ENCODE data around the gene TM4SF18. TPM values are rescaled to one million over a fixed set of nuclear protein-coding genes. Genes with fewer than 3 reads are reported as not detected.

Gene TM4SF18
- total RNA-seq, 1 experiment from 2014 or later, result 9.8 TPM

DNA sequence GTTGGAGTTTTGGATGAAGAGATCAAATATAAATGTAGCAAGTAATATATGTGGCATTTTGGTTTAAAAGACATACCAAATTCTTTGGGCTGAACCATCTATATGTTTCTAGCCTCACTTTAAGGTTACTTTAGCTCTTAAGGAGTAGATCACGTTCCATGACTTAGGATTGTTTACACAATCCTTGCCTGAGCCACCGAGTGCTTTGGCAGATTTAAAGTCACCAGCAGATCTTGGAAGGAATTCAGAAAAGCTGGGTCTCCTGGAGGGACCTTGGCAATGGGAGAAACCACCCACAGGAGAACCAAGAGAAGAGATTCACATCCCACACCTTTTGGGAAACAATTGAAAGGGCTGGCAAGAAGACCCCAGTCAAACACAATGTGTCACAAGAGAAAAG is 54.5 kb downstream of the TM4SF18 start:
- no peaks in the 10 kb centered on the region for H3K79me2 ChIP-seq (ENCODE audit: insufficient read depth, low read length)
- H3K18ac ChIP-seq (ENCODE audit: insufficient read length, low read depth, low read length), result no peak overlapping the region
- no CpG with 5 or more reads among the region's 2 CpGs for WGBS (ENCODE audit: extremely low coverage, insufficient read length, low lambda C conversion rate)
- no peak overlapping the region for H3K4me2 ChIP-seq (ENCODE audit: insufficient read depth, insufficient read length, low read length)
- no peaks in the 10 kb centered on the region for H3K79me1 ChIP-seq (ENCODE audit: insufficient read depth, low read depth, low read length, poor library complexity, severe bottlenecking)
- no peak overlapping the region for H3K14ac ChIP-seq (ENCODE audit: insufficient read depth, low read length)
- no peak overlapping the region for H3K27ac ChIP-seq (ENCODE audit: insufficient read length, low read depth, low read length)
- H4K5ac ChIP-seq (ENCODE audit: insufficient read length, low read depth, low read length), result no peak overlapping the region
- no peak overlapping the region for H3K4ac ChIP-seq (ENCODE audit: low read depth, low read length)
- H3K9ac ChIP-seq (ENCODE audit: extremely low read depth, insufficient read length, low read length), result no peak overlapping the region
- no peaks in the 10 kb centered on the region; the same call in 1 of the 2 replicates for H3K4me1 ChIP-seq (ENCODE audit: insufficient read depth, low read length)
- TF ChIP-seq, protein P1, sequence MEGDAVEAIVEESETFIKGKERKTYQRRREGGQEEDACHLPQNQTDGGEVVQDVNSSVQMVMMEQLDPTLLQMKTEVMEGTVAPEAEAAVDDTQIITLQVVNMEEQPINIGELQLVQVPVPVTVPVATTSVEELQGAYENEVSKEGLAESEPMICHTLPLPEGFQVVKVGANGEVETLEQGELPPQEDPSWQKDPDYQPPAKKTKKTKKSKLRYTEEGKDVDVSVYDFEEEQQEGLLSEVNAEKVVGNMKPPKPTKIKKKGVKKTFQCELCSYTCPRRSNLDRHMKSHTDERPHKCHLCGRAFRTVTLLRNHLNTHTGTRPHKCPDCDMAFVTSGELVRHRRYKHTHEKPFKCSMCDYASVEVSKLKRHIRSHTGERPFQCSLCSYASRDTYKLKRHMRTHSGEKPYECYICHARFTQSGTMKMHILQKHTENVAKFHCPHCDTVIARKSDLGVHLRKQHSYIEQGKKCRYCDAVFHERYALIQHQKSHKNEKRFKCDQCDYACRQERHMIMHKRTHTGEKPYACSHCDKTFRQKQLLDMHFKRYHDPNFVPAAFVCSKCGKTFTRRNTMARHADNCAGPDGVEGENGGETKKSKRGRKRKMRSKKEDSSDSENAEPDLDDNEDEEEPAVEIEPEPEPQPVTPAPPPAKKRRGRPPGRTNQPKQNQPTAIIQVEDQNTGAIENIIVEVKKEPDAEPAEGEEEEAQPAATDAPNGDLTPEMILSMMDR (conservative IDR thresholded peaks at IDR 0.05), result no peak
- no peaks in the 10 kb centered on the region for H4K20me1 ChIP-seq (ENCODE audit: control insufficient read depth, insufficient read depth, insufficient read length)
- no peak overlapping the region for H3K56ac ChIP-seq (ENCODE audit: insufficient read length, low read depth, low read length)
- no peak overlapping the region for H2BK120ac ChIP-seq (ENCODE audit: low read depth, low read length, poor library complexity, severe bottlenecking)
- H3K9me3 ChIP-seq (ENCODE audit: control insufficient read depth, low read depth, low read length), result no peaks in the 10 kb centered on the region
- Mint-ChIP-seq H3K4me3 (no peak overlapping the region), H3K36me3 (ENCODE audit: insufficient read depth in 1 of 3, low read depth in 3 of 3) (no peaks in the 10 kb centered on the region), H3K9me3 (no peaks in the 10 kb centered on the region; a peak in 1 of 5 replicates), H3K27ac (peak overlapping the region in 1 of 3 experiments; percentile 6; a peak in 1 of 7 replicates), H3K27me3 (ENCODE audit: low read depth) (no peaks in the 10 kb centered on the region), H3K4me1 (peaks cover 9 to 17% of the 10 kb centered on the region in 2 experiments)
- H3T11ph ChIP-seq (ENCODE audit: low read length), result no peak overlapping the region
- H2BK12ac ChIP-seq (ENCODE audit: insufficient read length, low read depth, low read length), result no peak overlapping the region
- H2BK15ac ChIP-seq (ENCODE audit: low read depth, low read length), result no peak overlapping the region
- no peaks in the 10 kb centered on the region for H3K27me3 ChIP-seq (ENCODE audit: insufficient read depth, low read length)
- no peak overlapping the region for H2BK20ac ChIP-seq (ENCODE audit: low read depth, low read length, poor library complexity, severe bottlenecking)
- no peak overlapping the region for H2BK5ac ChIP-seq (ENCODE audit: insufficient read length, low read length)
- no peak overlapping the region for H4K91ac ChIP-seq (ENCODE audit: insufficient read length, low read depth, low read length)
- DNase-seq, result no peak
- no peaks in the 10 kb centered on the region for H3K23me2 ChIP-seq (ENCODE audit: insufficient read length, low read depth, low read length, poor library complexity, severe bottlenecking)
- peak overlapping the region; percentile 48 for H2AFZ ChIP-seq (ENCODE audit: low read length)
- H2AK5ac ChIP-seq (ENCODE audit: insufficient read length, low read length), result no peak overlapping the region
- H4K8ac ChIP-seq (replicated peaks; ENCODE audit: insufficient read length, low read depth, low read length), result no peak overlapping the region
- H3K23ac ChIP-seq (ENCODE audit: insufficient read length, low read depth, low read length), result no peak overlapping the region

All from H9 (cell line).